Spleen (tissue), 11 donors: ENCODE results near the gene SUPT5H. TPM values are rescaled to one million over a fixed set of nuclear protein-coding genes. Genes with fewer than 3 reads are reported as not detected.

Source experiments
- DNase-seq: peaks from one replicate; pipeline ENCODE4 v3.0.0-alpha.2; 2020
- H3K27ac ChIP-seq, 8 donors: fragments of 200-600 bp; sonication (generic) in 7 of 8; 1 replicate in 4 of 8; 2 replicates in 4 of 8; pipeline versions ENCODE4 v1.5.0 to v1.8.0; 2016 to 2021; ENCODE audit warnings: inconsistent platforms in 4 of 8, mild to moderate bottlenecking in 4 of 8, moderate library complexity in 1 of 8
- H3K27me3 ChIP-seq, 7 donors: fragments of 200-600 bp; sonication (generic) in 6 of 7; replicated peaks in 1 of 7; 1 replicate in 4 of 7; 2 replicates in 3 of 7; pipeline versions ENCODE4 v1.5.0 to v1.8.0; 2016 to 2021; ENCODE audit warnings: inconsistent platforms in 3 of 7, mild to moderate bottlenecking in 1 of 7
- H3K36me3 ChIP-seq, 6 donors: fragments of 200-600 bp; sonication (generic) in 5 of 6; 1 replicate in 4 of 6; 2 replicates in 2 of 6; pipeline versions ENCODE4 v1.5.0 to v1.8.0; 2016 to 2021; ENCODE audit warnings: inconsistent platforms in 2 of 6
- H3K4me1 ChIP-seq, 6 donors: fragments of 200-600 bp; sonication (generic) in 5 of 6; 1 replicate in 3 of 6; 2 replicates in 3 of 6; pipeline versions ENCODE4 v1.5.0 to v1.8.0; 2016 to 2021; ENCODE audit warnings: inconsistent platforms in 3 of 6
- H3K4me3 ChIP-seq, 8 donors: fragments of 200-600 bp; sonication (generic) in 7 of 8; 1 replicate in 4 of 8; 2 replicates in 4 of 8; pipeline versions ENCODE4 v1.5.0 to v1.8.0; 2016 to 2021; ENCODE audit warnings: inconsistent platforms in 4 of 8, mild to moderate bottlenecking in 4 of 8, moderate library complexity in 2 of 8
- H3K9me3 ChIP-seq, 8 donors: fragments of 200-600 bp; sonication (generic) in 7 of 8; 1 replicate in 4 of 8; 2 replicates in 4 of 8; pipeline versions ENCODE4 v1.5.0 to v1.8.0; 2016 to 2021; ENCODE audit warnings: inconsistent platforms in 4 of 8
- CTCF ChIP-seq, 11 experiments: fragments of 200-600 bp in 7 of 11; fragments of 450-650 bp in 4 of 11; sonication (generic) in 4 of 11; IDR thresholded peaks in 8 of 11; conservative IDR thresholded peaks in 3 of 11; 1 replicate in 7 of 11; 2 replicates in 4 of 11; pipeline versions ENCODE4 v1.4.0 to v1.8.0; 2016 to 2021; ENCODE audit warnings: antibody characterized with exemption in 11 of 11, inconsistent platforms in 4 of 11, mild to moderate bottlenecking in 1 of 11
- POLR2A ChIP-seq, 3 donors: fragments of 450-650 bp; IDR thresholded peaks; one replicate each; pipeline ENCODE4 v1.5.1; 2017; ENCODE audit warnings: antibody characterized with exemption in 3 of 3, mild to moderate bottlenecking in 1 of 3
- POLR2AphosphoS5 ChIP-seq, 3 donors: sonication (generic); formaldehyde crosslinking; IDR thresholded peaks; one replicate each; pipeline ENCODE4 v1.5.1; 2017; ENCODE audit warnings: antibody characterized with exemption in 3 of 3
- WGBS, 5 donors: extraction: QIAGEN DNeasy Blood & Tissue Kit in 3 of 5; methylation state at CpG; one replicate each; pipeline versions ENCODE4 v1.1.5 to v1.1.7; 2013 to 2018; 5-methylcytosine and 5-hydroxymethylcytosine counted together
- intact Hi-C: fragments of 100-400 bp; cut with DNase I; formaldehyde crosslinking; loops from one replicate; pipeline ENCODE4 v1.15.0; 2023; ENCODE audit warnings: low total_unique reads
- polyA plus RNA-seq, 3 donors: library from polyadenylated mRNA; stranded (reverse); fragments of 200-250 nt; gene quantifications; one replicate each; pipeline ENCODE4 v1.2.1, GENCODE V29; 2013
- total RNA-seq, 7 donors: library from RNA; depleted of rRNA in 3 of 7; stranded (reverse); fragments of >200 nt in 3 of 7; fragmentation: NEBNext Ultra II Directional in 4 of 7; extraction: Animal tissue kit (Norgen Biotek cat#: 25700) in 4 of 7; gene quantifications; one replicate each; pipeline versions ENCODE4 v1.1.0 to v1.2.1, GENCODE V29; 2016 to 2021
- donor health status: healthy with polysubstance abuse.
- donor health status: DM: no; HTN: no; CAD: no; lungs with moderate emphysema.
- donor health status: DM: no; HTN: no; CAD: no.
- donor health status: Bipolar disorder and iron deficiency.
- donor health status: healthy.
- donor health status: DM: no; HTN: no; CAD: no.
- donor health status: DM: yes; HTN: yes; CAD: no.

The SUPT5H gene
- total and polyA plus RNA-seq, 10 donors = 95.8 to 225 (median 109) TPM

DNA sequence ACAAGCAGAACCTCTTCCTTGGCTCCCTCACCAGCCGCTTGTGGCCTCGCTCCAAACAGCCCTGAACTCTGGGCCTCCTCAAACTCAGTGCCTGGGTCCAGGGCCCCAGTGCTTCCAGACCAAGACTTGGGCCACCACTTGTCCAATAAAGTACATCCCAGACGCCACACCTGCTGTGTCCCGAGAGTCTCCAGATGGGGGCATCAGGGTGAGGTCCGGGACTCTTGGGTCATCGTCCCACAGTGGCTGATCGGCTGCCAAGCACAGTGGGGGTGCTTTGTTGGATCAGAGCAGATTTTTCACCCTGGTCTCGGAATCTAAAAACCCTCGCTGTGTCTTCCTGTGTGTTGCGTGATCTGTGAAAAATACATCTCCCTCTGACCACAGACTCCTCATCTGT is 44.4 kb downstream of the SUPT5H start:
- Histone ChIP-seq H3K27ac (no peak overlapping the region), H3K4me1 (no peaks in the 10 kb centered on the region), H3K9me3 (no peaks in the 10 kb centered on the region), H3K27me3 (no peaks in the 10 kb centered on the region), H3K36me3 (peaks cover 3 to 76% (median 67%) of the 10 kb centered on the region in 6 donors), H3K4me3 (no peak overlapping the region)
- WGBS, 5 donors = 86 to 94% (median 89%) methylated on average over 10 of the region's 10 CpGs
- DNase-seq = no peak
- TF ChIP-seq POLR2AphosphoS5 (IDR thresholded peaks at IDR 0.05) = no peak
- TF ChIP-seq CTCF (IDR thresholded peaks at IDR 0.05 in 8 of 11, conservative IDR thresholded peaks at IDR 0.05 in 3 of 11) = no peak
- TF ChIP-seq POLR2A (IDR thresholded peaks at IDR 0.05) = no peak
- intact Hi-C loops = no loop called here

DNA sequence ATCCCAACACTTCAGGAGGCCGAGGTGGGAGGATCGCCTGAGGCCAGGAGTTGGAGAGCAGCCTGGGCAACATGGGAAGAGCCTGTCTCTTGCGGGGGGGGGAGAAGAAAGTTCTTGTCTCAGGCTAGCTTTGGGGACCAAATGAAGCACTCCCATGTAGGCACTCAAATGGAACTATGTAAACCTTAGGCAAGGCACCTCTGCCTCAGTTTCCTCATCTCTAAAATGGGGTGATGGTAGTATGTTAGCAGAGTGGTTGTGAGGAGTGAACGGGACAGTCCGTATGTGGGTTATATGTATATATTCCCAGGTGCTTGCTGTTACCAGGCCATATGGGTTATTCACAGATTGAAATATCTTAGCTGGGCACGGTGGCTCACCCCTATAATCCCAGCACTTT is 46.8 kb downstream of the SUPT5H start:
- no peak for TF ChIP-seq CTCF (IDR thresholded peaks at IDR 0.05 in 8 of 11, conservative IDR thresholded peaks at IDR 0.05 in 3 of 11)
- TF ChIP-seq POLR2AphosphoS5 (IDR thresholded peaks at IDR 0.05) = no peak
- no peak for TF ChIP-seq POLR2A (IDR thresholded peaks at IDR 0.05)
- Histone ChIP-seq H3K27me3 (peaks cover 0 to 20% (median 3%) of the 10 kb centered on the region in 7 donors), H3K36me3 (peaks cover 3 to 52% (median 46%) of the 10 kb centered on the region in 6 donors), H3K4me1 (no peaks in the 10 kb centered on the region), H3K4me3 (no peak overlapping the region), H3K9me3 (no peaks in the 10 kb centered on the region), H3K27ac (no peak overlapping the region)
- WGBS, 5 donors = 89 to 99% (median 94%) methylated on average over 6 of the region's 6 CpGs
- no peak for DNase-seq
- intact Hi-C loops = no loop called here

- H3K36me3 ChIP-seq = peaks cover 3 to 46% (median 41%) of the 10 kb centered on the region in 6 donors
- TF ChIP-seq CTCF (IDR thresholded peaks at IDR 0.05 in 8 of 11, conservative IDR thresholded peaks at IDR 0.05 in 3 of 11) (no peak), POLR2A (IDR thresholded peaks at IDR 0.05) (no peak), POLR2AphosphoS5 (IDR thresholded peaks at IDR 0.05) (no peak)
- H3K27me3 ChIP-seq = peaks cover 0 to 25% (median 8%) of the 10 kb centered on the region in 7 donors
- 88 to 94% (median 91%) methylated on average over 2 to 3 of the region's 3 CpGs for WGBS, 5 donors
- no peak for DNase-seq
- no peak overlapping the region for H3K27ac ChIP-seq
- H3K9me3 ChIP-seq = no peaks in the 10 kb centered on the region
- H3K4me1 ChIP-seq = peaks cover 2 to 5% (median 2%) of the 10 kb centered on the region in 6 donors
- intact Hi-C loops = no loop called here
- H3K4me3 ChIP-seq = no peak overlapping the region
Observed at GRCh38 chr19:39492788-39493187, 47.4 kb downstream of the SUPT5H start.

GRCh38 chr19:39494661-39495060 is 49.3 kb downstream of the SUPT5H start:
- Histone ChIP-seq H3K36me3 (peaks cover 0 to 27% (median 23%) of the 10 kb centered on the region in 6 donors), H3K27me3 (peaks cover 3 to 44% (median 26%) of the 10 kb centered on the region in 7 donors), H3K4me1 (peaks cover 14 to 23% (median 20%) of the 10 kb centered on the region in 6 donors), H3K4me3 (no peak overlapping the region), H3K27ac (no peak overlapping the region), H3K9me3 (no peaks in the 10 kb centered on the region)
- 86 to 91% (median 90%) methylated on average over 5 of the region's 5 CpGs for WGBS, 5 donors
- no peak for DNase-seq
- TF ChIP-seq POLR2AphosphoS5 (IDR thresholded peaks at IDR 0.05) (no peak), POLR2A (IDR thresholded peaks at IDR 0.05) (no peak), CTCF (IDR thresholded peaks at IDR 0.05 in 8 of 11, conservative IDR thresholded peaks at IDR 0.05 in 3 of 11) (no peak)
- intact Hi-C loops = no loop called here
